ENCODE measurements around the gene BRI3BP. TPM values are rescaled to one million over a fixed set of nuclear protein-coding genes. Genes with fewer than 3 reads are reported as not detected.

BRI3BP gene
- total RNA-seq, 1 donor from 2014 or later = 6.8 TPM

- TF ChIP-seq CTCF (IDR thresholded peaks at IDR 0.05) = no peak
- H3K4me3 Mint-ChIP-seq (ENCODE audit: unreplicated experiment) = no peak overlapping the region
Observed at GRCh38 chr12:124949779-124950728, 43.4 kb upstream of the BRI3BP start.

GRCh38 chr12:124952295-124952694, 41.1 kb upstream of the BRI3BP start:
- peaks cover 17% of the 10 kb centered on the region for H3K36me3 Mint-ChIP-seq (ENCODE audit: low read depth)
- DNase-seq (ENCODE audit: low spot score) = no peak
- H3K4me3 Mint-ChIP-seq (ENCODE audit: unreplicated experiment) = no peak overlapping the region
- H3K4me1 Mint-ChIP-seq (ENCODE audit: low read depth) = no peaks in the 10 kb centered on the region
- TF ChIP-seq CTCF (IDR thresholded peaks at IDR 0.05) = no peak
- H3K27ac Mint-ChIP-seq (ENCODE audit: unreplicated experiment) = no peak overlapping the region
- no peaks in the 10 kb centered on the region for H3K9me3 Mint-ChIP-seq (ENCODE audit: low read depth)
- no peaks in the 10 kb centered on the region for H3K27me3 Mint-ChIP-seq (ENCODE audit: low read depth)

More at GRCh38 chr12:124949779-124950728, 43.4 kb upstream of the BRI3BP start:
- Mint-ChIP-seq H3K9me3 (ENCODE audit: low read depth) (no peaks in the 10 kb centered on the region), H3K27ac (ENCODE audit: unreplicated experiment) (no peak overlapping the region), H3K36me3 (ENCODE audit: low read depth) (peaks cover 17% of the 10 kb centered on the region), H3K4me1 (ENCODE audit: low read depth) (no peaks in the 10 kb centered on the region), H3K27me3 (ENCODE audit: low read depth) (no peaks in the 10 kb centered on the region)
- DNase-seq (ENCODE audit: low spot score) = no peak

GRCh38 chr12:124952801-124953200, 40.6 kb upstream of the BRI3BP start:
- Mint-ChIP-seq H3K9me3 (ENCODE audit: low read depth) (no peaks in the 10 kb centered on the region), H3K27ac (ENCODE audit: unreplicated experiment) (no peak overlapping the region), H3K4me1 (ENCODE audit: low read depth) (no peaks in the 10 kb centered on the region), H3K27me3 (ENCODE audit: low read depth) (no peaks in the 10 kb centered on the region), H3K36me3 (ENCODE audit: low read depth) (peaks cover 20% of the 10 kb centered on the region), H3K4me3 (ENCODE audit: unreplicated experiment) (no peak overlapping the region)
- no peak for TF ChIP-seq CTCF (IDR thresholded peaks at IDR 0.05)
- DNase-seq (ENCODE audit: low spot score) = no peak

- Mint-ChIP-seq H3K27me3 (ENCODE audit: low read depth) (no peaks in the 10 kb centered on the region), H3K36me3 (ENCODE audit: low read depth) (peaks cover 21% of the 10 kb centered on the region)
- DNase-seq (ENCODE audit: low spot score) = no peak
Observed at GRCh38 chr12:124953689-124954405, 39.6 kb upstream of the BRI3BP start.

More at GRCh38 chr12:124953689-124954405, 39.6 kb upstream of the BRI3BP start:
- no peak overlapping the region for H3K27ac Mint-ChIP-seq (ENCODE audit: unreplicated experiment)
- no peaks in the 10 kb centered on the region for H3K4me1 Mint-ChIP-seq (ENCODE audit: low read depth)
- H3K9me3 Mint-ChIP-seq (ENCODE audit: low read depth) = no peaks in the 10 kb centered on the region
- H3K4me3 Mint-ChIP-seq (ENCODE audit: unreplicated experiment) = no peak overlapping the region
- TF ChIP-seq CTCF (IDR thresholded peaks at IDR 0.05) = no peak

Data from chondrocyte (in vitro differentiated cells).